Raji (cell line): Measurements from ENCODE around the gene CRAMP1.

ENCODE experiments used
- POLR2A ChIP-seq: IDR thresholded peaks from 2 replicates; pipeline ENCODE4 v1.6.1; 2011; ENCODE audit warnings: low read depth, low read length, control low read depth; ENCODE audit not compliant: insufficient read depth

Gene CRAMP1

DNA sequence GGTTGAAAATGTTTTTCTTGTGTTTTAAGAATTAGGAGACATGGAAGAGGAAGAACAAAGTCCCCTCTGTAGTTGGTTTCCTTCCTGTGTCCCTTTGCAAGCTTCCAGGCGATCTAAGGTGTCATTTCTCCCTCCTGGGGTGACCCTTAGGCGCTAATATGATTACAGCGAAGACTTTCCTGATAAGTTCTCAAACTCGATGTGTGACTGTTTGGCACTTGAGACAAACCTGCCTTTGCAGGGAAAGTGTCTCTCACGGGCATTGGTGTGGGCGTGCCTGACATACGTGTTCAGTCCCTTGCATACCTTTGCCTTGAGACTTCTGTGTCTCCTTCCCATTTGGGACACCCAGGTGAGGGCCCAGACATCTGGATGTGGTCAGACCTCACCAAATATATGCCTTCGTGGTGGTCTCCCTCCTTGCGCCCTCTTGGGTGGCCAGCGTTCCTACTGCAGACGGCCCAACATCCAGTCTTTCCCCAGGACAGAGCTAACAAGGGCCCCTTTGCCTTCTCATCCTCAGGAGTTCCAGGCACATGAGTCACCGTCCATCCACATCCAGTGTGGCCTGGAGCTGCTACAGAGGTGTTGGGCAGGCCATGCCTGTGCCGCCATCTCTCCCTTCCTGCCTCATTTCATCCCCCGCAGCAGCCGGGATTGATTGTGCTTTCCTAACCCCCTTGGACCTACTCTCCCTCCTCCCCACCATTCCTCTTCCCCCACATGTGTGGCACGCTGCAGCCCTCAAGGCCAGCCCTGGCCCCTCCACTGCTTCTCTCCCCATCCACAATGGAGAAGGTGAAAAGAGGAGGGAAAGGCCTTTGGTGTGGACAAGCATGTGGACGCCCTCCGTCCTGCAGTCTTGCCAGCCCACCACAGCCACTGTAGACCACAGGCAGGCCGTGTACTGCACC, 62.8 kb downstream of the CRAMP1 start:
- no peak for TF ChIP-seq POLR2A

DNA sequence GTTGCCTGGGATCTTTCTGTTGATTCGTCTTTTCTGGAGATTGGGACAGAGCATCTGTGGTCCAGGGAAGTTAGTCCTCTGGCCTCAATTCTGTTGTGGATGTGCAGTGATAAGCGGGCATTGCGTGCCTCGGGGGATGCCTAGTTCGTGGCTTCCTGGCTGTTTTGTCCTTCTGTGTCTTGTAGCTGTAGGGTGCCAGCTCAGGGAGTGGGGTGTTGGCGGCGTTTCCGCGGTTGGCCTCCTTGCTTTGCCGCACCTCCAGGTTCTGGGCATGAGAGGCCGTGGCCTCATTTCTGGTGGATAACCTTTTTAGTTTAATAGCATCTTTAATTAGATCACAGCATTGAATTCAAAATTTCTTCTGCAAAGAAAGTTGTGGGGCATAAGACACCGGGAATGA, 64.5 kb downstream of the CRAMP1 start:
- no peak for TF ChIP-seq POLR2A

DNA sequence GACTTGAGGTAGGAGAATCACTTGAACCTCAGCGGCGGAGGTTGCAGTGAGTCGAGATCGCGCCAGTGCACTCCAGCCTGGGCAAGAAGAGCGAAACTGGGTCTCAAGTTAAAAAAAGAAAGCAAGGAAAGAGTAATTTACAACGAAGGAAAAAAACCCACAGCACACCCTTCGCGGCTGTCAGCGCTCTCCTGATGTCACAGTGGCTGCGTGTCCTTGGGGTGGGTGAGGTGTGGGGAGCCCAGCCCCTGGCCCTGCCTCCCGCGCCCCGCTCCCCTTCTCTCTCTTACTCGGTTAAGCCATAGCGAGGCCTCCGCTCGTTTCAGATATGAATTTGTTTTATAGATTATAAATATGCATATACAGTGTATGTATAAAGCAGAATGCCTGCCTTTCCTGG, 65.2 kb downstream of the CRAMP1 start:
- TF ChIP-seq POLR2A = no peak

DNA sequence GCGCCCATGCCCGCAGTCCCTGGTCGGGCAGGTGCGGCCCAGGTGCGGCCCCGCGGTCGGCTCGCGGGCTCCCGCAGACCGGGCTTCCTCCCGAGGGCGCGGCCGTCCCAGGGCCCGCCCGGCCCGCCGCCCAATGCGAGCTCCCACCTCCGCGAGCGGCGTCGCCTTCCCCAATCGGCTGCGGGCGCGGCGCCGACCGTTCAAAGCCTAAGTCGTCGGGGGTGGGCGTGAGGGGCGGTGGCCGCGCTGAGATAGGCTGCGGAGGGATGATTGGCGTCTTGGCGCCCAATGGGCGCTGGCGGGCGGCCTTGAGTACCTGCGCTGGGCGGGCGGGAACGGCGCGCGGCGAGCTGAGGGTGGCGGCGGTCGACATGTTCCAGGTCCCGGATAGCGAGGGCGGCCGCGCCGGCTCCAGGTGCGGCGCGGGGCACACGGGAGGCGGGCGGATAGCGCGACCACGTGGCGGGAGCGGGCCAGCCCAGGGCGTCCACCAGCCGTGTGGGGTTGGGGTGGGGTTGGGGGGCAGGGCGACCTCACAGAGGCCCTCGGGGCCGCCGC, 65.9 kb downstream of the CRAMP1 start, which contains the start of gene JPT2:
TSS of gene JPT2 (plus strand) at position 338 of the 558 bp plus-strand sequence. CDS start at position 372, 34 bp downstream.
- TF ChIP-seq POLR2A = peak; percentile 66

DNA sequence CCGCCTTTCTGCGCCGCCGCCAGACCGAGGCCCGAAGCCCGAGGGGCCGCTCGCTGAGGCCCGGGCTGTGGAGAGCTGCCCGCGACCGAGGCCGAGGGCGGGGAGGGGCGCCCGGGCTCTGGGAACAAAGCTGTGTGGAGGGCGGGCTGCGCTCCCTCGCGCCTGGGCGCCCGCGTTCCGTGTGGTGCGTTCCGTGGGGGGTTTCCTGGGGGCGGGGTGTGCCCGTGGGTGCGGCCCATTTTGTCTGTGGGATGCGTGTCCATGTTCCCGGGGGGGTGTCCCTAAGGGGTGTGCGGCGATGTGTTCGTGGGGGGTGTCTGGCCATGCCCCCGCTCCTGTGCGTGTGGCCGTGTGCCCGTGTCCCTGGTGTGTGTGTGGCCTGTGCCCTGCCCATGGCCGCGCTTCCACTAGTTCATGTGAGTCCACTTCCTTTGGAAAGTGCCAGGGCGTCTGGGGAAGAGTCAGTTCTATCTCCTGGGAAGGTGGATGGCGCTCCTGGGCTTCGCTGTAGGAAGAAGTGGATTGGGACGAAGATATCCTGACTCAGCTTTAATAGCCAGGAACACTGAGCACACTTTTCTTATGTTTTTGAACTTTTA, 66.4 kb downstream of the CRAMP1 start:
- no peak for TF ChIP-seq POLR2A

DNA sequence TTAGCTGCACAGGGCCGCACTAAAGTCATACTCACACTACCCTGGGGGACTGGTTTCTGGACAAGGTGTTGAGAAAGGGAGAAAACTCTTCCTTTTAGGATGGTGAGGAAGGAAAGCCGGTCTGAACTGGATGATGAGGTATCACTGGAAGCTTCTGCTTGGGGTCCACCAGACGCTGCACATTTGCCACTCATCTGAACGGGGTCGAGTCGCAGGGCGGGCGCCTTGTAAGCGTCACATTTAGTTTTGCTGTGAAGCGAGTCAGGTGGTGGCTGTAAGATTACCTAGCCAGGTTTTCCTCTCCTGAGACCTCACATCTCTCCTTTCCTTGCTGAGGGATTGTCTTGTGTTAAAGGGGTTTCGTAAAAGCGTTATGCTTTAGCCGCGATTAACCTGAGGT, 68.2 kb downstream of the CRAMP1 start:
- no peak for TF ChIP-seq POLR2A

DNA sequence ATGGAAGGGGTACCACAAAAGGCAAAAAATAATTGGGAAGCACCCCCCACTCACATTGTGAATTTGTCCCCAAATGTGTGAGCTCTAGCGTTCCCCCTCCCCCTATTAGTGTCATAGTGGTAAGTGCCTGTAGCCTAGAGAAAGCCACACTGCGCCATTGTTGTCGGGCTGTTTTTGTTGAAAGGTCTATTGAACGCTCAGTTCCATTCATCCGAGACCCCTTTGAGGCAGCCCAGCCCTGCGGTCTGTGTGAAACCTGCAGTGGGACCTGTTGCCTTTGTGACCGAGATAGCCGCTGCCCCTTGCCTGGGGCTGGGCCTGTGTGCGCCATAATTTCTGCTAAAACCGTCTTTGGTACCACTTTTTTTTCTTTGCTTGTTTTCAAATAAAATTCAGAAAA, 68.9 kb downstream of the CRAMP1 start:
- no peak for TF ChIP-seq POLR2A

DNA sequence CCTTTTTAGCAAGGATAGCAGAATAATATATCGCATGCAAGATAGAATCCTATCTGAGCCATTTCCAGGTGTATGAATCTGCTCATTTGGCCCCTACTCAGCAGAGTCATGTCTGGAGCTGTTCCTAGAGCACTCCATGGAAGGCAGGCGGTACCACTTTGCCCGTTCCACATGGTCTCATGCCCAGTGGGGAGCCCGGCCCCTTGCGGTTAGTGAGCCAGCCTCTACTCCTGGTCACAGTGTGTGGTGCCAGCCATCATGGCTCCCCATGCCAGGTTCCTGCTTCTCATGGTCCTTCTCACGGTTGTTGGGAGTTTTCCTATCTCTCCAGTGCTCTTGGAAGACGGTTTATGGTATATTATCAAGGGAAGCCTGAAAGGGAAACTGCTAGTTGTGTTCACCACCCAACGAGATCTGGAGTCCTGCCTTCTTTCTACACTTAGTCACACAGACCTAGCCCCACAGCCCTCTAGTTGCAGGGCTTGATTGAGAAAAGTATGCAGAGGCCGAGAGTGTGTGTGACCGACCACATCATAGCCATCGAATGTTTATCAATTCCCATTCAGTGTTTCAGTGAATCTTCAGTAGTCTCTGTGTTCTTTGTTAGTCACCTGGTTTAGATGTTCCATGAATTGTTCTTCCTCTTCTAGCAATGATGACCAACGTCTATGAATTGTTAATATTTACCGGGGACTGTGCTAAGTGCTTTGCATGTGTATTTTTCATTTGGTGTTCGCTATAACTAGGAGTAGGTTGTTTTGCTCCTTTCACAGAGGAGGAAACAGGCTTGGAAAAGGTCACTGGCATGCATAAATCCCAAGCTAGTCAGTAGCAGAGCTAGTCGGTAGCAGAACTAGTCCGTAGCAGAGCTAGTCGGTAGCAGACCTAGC, 75.5 kb downstream of the CRAMP1 start:
- TF ChIP-seq POLR2A = no peak

DNA sequence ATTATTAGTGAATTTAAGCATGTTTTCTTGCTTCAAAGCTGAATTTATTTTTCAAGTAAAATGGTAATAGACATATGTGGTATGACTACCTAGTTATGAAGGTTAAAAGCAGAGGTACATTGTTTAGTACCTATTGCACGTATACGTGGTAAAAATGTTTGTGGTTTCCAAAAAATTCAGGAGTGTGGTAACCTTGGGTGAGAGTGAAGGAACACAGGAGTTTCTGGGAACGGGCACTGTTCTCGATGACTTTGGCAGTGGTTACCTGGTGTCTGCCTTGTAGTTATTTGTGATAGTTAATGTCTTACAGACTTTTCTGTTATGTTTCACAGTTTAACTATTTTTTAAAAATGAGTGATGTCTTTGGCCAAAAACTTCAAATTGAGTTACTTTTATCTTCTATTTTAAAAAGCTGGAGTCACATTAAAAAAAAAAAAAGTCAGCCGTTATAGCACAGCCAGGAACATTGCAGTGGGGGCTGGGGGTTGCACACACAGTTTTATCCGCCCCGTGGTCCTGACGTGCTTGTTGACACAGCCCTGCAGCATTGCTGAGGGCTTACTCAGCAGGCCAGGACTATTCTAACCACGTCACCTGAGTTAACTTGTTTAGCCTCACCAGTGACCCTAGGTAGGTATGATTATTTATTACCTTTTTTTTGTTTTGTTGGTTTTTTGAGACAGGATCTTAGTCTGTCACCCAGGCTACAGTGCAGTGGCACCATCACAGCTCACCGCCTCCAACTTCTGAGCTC, 76.8 kb downstream of the CRAMP1 start:
- TF ChIP-seq POLR2A = no peak

DNA sequence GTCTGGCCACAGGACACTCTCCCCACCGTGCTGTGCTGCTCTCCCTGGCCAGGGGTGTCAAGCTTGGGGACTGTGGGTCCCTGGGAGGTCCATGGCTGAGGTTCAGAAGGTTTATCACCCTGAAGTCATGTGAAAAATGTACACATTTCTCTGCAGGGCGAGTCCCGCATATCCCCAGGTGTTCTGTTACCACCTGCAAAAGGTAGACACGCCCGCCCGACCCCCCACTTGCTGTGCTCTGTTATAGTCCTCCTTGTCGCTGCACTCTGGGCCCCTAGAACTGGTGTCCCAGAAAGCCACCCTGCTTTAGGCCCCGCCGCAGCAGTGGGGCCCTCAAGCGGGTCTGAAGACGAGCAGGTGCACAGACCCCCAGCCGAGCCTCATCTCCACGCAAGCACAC, 77.7 kb downstream of the CRAMP1 start:
- no peak for TF ChIP-seq POLR2A

DNA sequence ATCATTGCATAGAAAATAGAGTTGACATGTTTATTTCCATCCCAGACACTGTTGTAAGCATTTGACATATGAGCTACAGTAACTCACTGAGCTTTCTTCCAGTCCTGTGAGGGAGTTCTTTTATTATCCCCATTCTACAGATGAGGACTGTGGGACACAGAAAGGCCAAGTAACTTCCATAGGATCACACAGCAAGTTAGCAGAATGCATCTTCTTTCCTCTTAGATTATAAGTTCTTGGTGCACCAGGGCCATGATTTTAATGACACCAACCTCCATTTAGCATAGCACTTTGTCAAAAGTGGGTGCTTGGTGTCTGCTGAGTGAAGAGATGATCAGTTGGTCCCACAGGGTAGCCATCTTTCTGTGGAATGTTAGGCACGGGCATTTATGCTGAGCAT, 78.7 kb downstream of the CRAMP1 start:
- no peak for TF ChIP-seq POLR2A

DNA sequence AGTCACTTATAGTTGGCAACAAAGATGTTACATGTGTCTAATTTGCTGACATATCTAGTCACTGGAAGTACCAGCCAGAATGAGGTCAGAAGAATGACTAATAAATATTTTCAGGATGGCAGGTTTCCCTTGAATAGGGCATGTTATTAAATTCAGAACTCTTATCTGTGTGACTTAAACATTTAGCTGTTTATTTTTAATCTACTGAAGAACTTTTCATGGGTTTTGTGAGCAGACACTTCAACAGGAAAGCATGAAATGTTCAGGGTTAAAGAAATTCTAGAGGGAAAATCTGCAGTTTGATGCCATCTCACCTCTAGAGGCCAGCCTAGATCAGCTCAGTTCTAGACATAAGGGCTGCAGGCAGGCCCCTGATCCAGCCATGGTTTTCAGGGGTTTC, 79.1 kb downstream of the CRAMP1 start:
- no peak for TF ChIP-seq POLR2A

DNA sequence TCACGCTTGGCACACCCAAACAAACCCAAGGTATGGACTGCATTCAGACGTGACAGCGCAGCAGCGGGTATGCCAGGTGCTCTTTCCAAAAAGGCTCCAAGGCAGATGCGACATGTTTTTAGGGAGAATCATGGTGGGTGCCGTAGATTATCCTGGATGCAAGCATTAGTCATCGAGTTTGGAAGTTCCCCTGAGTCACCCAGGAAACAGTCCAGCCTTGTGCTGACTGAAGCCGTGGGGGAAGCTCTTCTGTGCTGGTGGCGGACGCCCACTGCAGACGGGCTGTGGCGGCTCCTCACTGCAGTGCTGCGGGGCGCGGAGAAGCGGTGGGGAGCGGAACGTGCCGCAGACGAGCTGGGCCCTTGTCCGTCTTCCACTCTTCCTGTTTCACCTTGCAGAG, 79.8 kb downstream of the CRAMP1 start:
- TF ChIP-seq POLR2A = no peak

DNA sequence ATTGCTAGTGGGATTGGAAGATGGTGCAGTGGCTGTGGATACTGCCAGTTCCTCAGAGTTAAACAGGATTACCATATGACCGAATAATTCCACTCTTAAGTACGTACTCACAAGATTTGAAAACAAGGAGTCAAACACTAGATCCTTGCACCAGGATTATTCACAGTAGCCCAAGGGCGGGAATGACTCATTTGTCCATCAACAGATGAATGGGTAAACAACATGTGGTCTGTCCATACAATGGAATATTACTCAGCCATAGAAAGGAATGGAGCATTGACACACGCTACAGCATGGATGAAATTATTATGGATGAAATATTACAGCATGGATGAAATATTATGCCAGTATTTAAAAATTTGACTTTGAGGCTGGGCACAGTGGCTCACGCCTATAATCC, 84.7 kb downstream of the CRAMP1 start:
- no peak for TF ChIP-seq POLR2A
